Nephron (organoid): ENCODE results near the gene FHOD3.

Source experiments
- H3K27ac Mint-ChIP-seq, 3 experiments: 2 replicates each; pipeline ENCODE4 v1.8.0; 2020; ENCODE audit warnings: mixed read lengths in 3 of 3, mild to moderate bottlenecking in 2 of 3, moderate library complexity in 1 of 3
- H3K27me3 Mint-ChIP-seq: 2 replicates; pipeline ENCODE4 v1.8.0; 2021; ENCODE audit warnings: low read depth, mild to moderate bottlenecking, moderate library complexity, mixed read lengths
- H3K36me3 Mint-ChIP-seq: 2 replicates; pipeline ENCODE4 v1.8.0; 2020; ENCODE audit warnings: low read depth, mixed read lengths
- H3K4me1 Mint-ChIP-seq: 2 replicates; pipeline ENCODE4 v1.8.0; 2020; ENCODE audit warnings: mixed read lengths
- H3K4me3 Mint-ChIP-seq, 3 experiments: 2 replicates each; pipeline ENCODE4 v1.8.0; 2020; ENCODE audit warnings: mild to moderate bottlenecking in 3 of 3, mixed read lengths in 3 of 3, moderate library complexity in 2 of 3
- H3K9me3 Mint-ChIP-seq: 2 replicates; pipeline ENCODE4 v1.8.0; 2020; ENCODE audit warnings: mixed read lengths
- CTCF ChIP-seq, 3 experiments: fragments of 200-600 bp; sonication (generic); IDR thresholded peaks; one replicate each; pipeline ENCODE4 v1.5.0; 2021; ENCODE audit warnings: antibody characterized with exemption in 3 of 3; ENCODE audit not compliant: unreplicated experiment in 3 of 3

The FHOD3 gene

GRCh38 chr18:36590621-36591580, 293.4 kb downstream of the FHOD3 start:
- TF ChIP-seq CTCF (IDR thresholded peaks at IDR 0.05; ENCODE audit: unreplicated experiment in 3 of 3), result no peak
- H3K27ac Mint-ChIP-seq, result no peak overlapping the region

GRCh38 chr18:36592282-36592681, 294.8 kb downstream of the FHOD3 start:
- TF ChIP-seq CTCF (IDR thresholded peaks at IDR 0.05; ENCODE audit: unreplicated experiment in 3 of 3), result no peak
- Mint-ChIP-seq H3K4me3 (no peak overlapping the region), H3K27me3 (peaks cover 3% of the 10 kb centered on the region), H3K9me3 (no peaks in the 10 kb centered on the region), H3K4me1 (peaks cover 4% of the 10 kb centered on the region), H3K36me3 (peaks cover 3% of the 10 kb centered on the region), H3K27ac (no peak overlapping the region)

More at GRCh38 chr18:36590621-36591580, 293.4 kb downstream of the FHOD3 start:
- Mint-ChIP-seq H3K4me3 (no peak overlapping the region), H3K36me3 (peaks cover 3% of the 10 kb centered on the region), H3K27me3 (peaks cover 7% of the 10 kb centered on the region), H3K4me1 (peaks cover 4% of the 10 kb centered on the region), H3K9me3 (no peaks in the 10 kb centered on the region)

- peaks cover 3% of the 10 kb centered on the region for H3K36me3 Mint-ChIP-seq
- no peak overlapping the region for H3K4me3 Mint-ChIP-seq
- no peaks in the 10 kb centered on the region for H3K9me3 Mint-ChIP-seq
- no peak for TF ChIP-seq CTCF (IDR thresholded peaks at IDR 0.05; ENCODE audit: unreplicated experiment in 3 of 3)
- peaks cover 4% of the 10 kb centered on the region for H3K4me1 Mint-ChIP-seq
- no peak overlapping the region for H3K27ac Mint-ChIP-seq
- peaks cover 3% of the 10 kb centered on the region for H3K27me3 Mint-ChIP-seq
Measured at GRCh38 chr18:36593001-36593400, 295.5 kb downstream of the FHOD3 start.

- H3K27me3 Mint-ChIP-seq, result peaks cover 3% of the 10 kb centered on the region
- no peak overlapping the region for H3K27ac Mint-ChIP-seq
- no peak overlapping the region for H3K4me3 Mint-ChIP-seq
- H3K9me3 Mint-ChIP-seq, result no peaks in the 10 kb centered on the region
- peaks cover 3% of the 10 kb centered on the region for H3K36me3 Mint-ChIP-seq
- H3K4me1 Mint-ChIP-seq, result peaks cover 3% of the 10 kb centered on the region
- no peak for TF ChIP-seq CTCF (IDR thresholded peaks at IDR 0.05; ENCODE audit: unreplicated experiment in 3 of 3)
Measured at GRCh38 chr18:36593641-36594040, 296.1 kb downstream of the FHOD3 start.

- Mint-ChIP-seq H3K4me3 (no peak overlapping the region), H3K4me1 (no peaks in the 10 kb centered on the region), H3K9me3 (no peaks in the 10 kb centered on the region), H3K27ac (no peak overlapping the region), H3K27me3 (peaks cover 3% of the 10 kb centered on the region), H3K36me3 (peaks cover 3% of the 10 kb centered on the region)
- no peak for TF ChIP-seq CTCF (IDR thresholded peaks at IDR 0.05; ENCODE audit: unreplicated experiment in 3 of 3)
Measured at GRCh38 chr18:36594621-36595020, 297.1 kb downstream of the FHOD3 start.
